T-cell (primary cell): Measurements from ENCODE around the gene SPEF1. TPM values are rescaled to one million over a fixed set of nuclear protein-coding genes. Genes with fewer than 3 reads are reported as not detected.

Experiments
- ATAC-seq, 4 experiments: fragments of 200-7000 bp in 3 of 4; fragments of 150-1000 bp in 1 of 4; cut with Tn5 transposase; replicated peaks in 1 of 4; 1 replicate in 3 of 4; 2 replicates in 1 of 4; pipeline ENCODE4 v1.10.0; 2021; ENCODE audit warnings: moderate library complexity in 3 of 4, mild to moderate bottlenecking in 2 of 4, moderate number of reproducible peaks in 1 of 4
- CTCF ChIA-PET, 2 donors: fragments of 300-600 bp; sonication (Branson Sonifier 250); formaldehyde crosslinking; loops; one replicate each; lab custom pipeline; 2022; ENCODE audit warnings: antibody characterized with exemption in 2 of 2; lab: Charles Lee
- POLR2A ChIA-PET, 2 donors: fragments of 300-600 bp; sonication (Branson Sonifier 250); formaldehyde crosslinking; loops; one replicate each; lab custom pipeline; 2022; ENCODE audit warnings: antibody characterized with exemption in 2 of 2; lab: Charles Lee
- DNase-seq, 35 experiments: peaks; one replicate each; pipeline versions ENCODE4 v3.0.0 to v3.0.0-alpha.2; 2013 to 2023
- H3K27ac ChIP-seq: one replicate; pipeline ENCODE4 v1.5.1; 2013; ENCODE audit warnings: low read length
- H3K27me3 ChIP-seq, 2 experiments: replicated peaks in 1 of 2; 1 replicate in 1 of 2; 2 replicates in 1 of 2; pipeline versions ENCODE4 v1.6.1 to v1.7.0; 2013; ENCODE audit warnings: low read length in 1 of 2, mixed read lengths in 1 of 2; ENCODE audit not compliant: control insufficient read depth in 2 of 2, insufficient read depth in 2 of 2; ENCODE audit errors: extremely low read depth in 1 of 2
- H3K36me3 ChIP-seq, 2 donors: 1 replicate in 1 of 2; 2 replicates in 1 of 2; pipeline versions ENCODE4 v1.6.1 to v1.7.0; 2013; ENCODE audit warnings: low read length in 1 of 2; ENCODE audit not compliant: control insufficient read depth in 2 of 2, insufficient read depth in 1 of 2; ENCODE audit errors: extremely low read depth in 1 of 2
- H3K4me1 ChIP-seq, 2 experiments: 1 replicate in 1 of 2; 2 replicates in 1 of 2; pipeline versions ENCODE4 v1.6.1 to v1.7.0; 2013; ENCODE audit warnings: low read length in 2 of 2, mixed read lengths in 1 of 2; ENCODE audit not compliant: insufficient read depth in 2 of 2, control insufficient read depth in 1 of 2; ENCODE audit errors: extremely low read depth in 1 of 2
- H3K4me3 ChIP-seq, 2 donors: 1 replicate in 1 of 2; 2 replicates in 1 of 2; pipeline versions ENCODE4 v1.5.1 to v1.7.0; 2013; ENCODE audit warnings: mild to moderate bottlenecking in 2 of 2, low read length in 1 of 2, moderate library complexity in 1 of 2; ENCODE audit not compliant: control insufficient read depth in 1 of 2; ENCODE audit errors: extremely low read depth in 1 of 2
- H3K9me3 ChIP-seq: 2 replicates; pipeline ENCODE4 v1.7.0; 2013
- H3K27ac Mint-ChIP-seq, 2 donors: one replicate each; pipeline ENCODE4 v1.8.0; 2020 to 2021; ENCODE audit warnings: mild to moderate bottlenecking in 2 of 2, mixed read lengths in 2 of 2
- H3K27me3 Mint-ChIP-seq, 2 donors: one replicate each; pipeline ENCODE4 v1.8.0; 2021 to 2022; ENCODE audit warnings: mixed read lengths in 2 of 2
- H3K36me3 Mint-ChIP-seq: one replicate; pipeline ENCODE4 v1.8.0; 2021; ENCODE audit warnings: mixed read lengths
- H3K4me1 Mint-ChIP-seq, 3 donors: one replicate each; pipeline ENCODE4 v1.8.0; 2020 to 2022; ENCODE audit warnings: mixed read lengths in 3 of 3, mild to moderate bottlenecking in 1 of 3
- H3K4me3 Mint-ChIP-seq, 3 donors: one replicate each; pipeline ENCODE4 v1.8.0; 2020 to 2022; ENCODE audit warnings: mild to moderate bottlenecking in 3 of 3, mixed read lengths in 3 of 3, moderate library complexity in 3 of 3
- H3K9me3 Mint-ChIP-seq, 3 donors: one replicate each; pipeline ENCODE4 v1.8.0; 2020 to 2022; ENCODE audit warnings: mixed read lengths in 3 of 3
- WGBS: methylation state at CpG from one replicate; pipeline ENCODE4 v1.1.5; 2013; ENCODE audit warnings: missing lambda C conversion rate; ENCODE audit not compliant: insufficient coverage; 5-methylcytosine and 5-hydroxymethylcytosine counted together
- total RNA-seq, 35 experiments: library from RNA in 6 of 35; stranded (reverse) in 6 of 35; fragments of 120-200 nt in 1 of 35; gene quantifications; one replicate each; pipeline versions ENCODE4 v1.2.1 to v1.2.4 and lab custom pipeline; 2013 to 2026

SPEF1 gene
- total RNA-seq, 5 donors from 2014 or later (not counting 1 experiment from before 2014, with no cell fraction given) = 0.16 TPM; not detected in 4

- WGBS = 5% methylated on average over 65 of the region's 70 CpGs
- POLR2A ChIA-PET = interaction anchor here in 1 of 2 donors (0.7 kb wide), 1 partner anchor 113 kb away, joined by 3 read pairs; no protein-coding TSS in a partner anchor
- ATAC-seq = peak; percentile 58 to 69 (median 66)
- peaks cover 28 to 40% (median 34%) of the 10 kb centered on the region in 3 donors for H3K4me1 Mint-ChIP-seq
- DNase-seq = peak in 8 of 35 experiments; percentile 14 to 50 (median 38)
- peaks cover 2 to 27% of the 10 kb centered on the region in 2 experiments for H3K27me3 ChIP-seq
- H3K27ac ChIP-seq = no peak overlapping the region
- H3K27me3 Mint-ChIP-seq = peaks cover 4 to 7% of the 10 kb centered on the region in 2 donors
- no peaks in the 10 kb centered on the region for H3K36me3 ChIP-seq
- CTCF ChIA-PET = interaction anchor here (0.6 to 1.5 kb wide), 4 partner anchors 10 to 99 kb away, joined by 3 to 6 read pairs (median 4); partner anchors contain the start of genes ADISSP (in 1 of the 2) and AP5S1 (in 1 of the 2)
- H3K4me3 ChIP-seq = peak overlapping the region; percentile 55 to 73
- no peaks in the 10 kb centered on the region for H3K9me3 Mint-ChIP-seq
- peaks cover 8 to 34% of the 10 kb centered on the region in 2 experiments for H3K4me1 ChIP-seq
- no peaks in the 10 kb centered on the region for H3K9me3 ChIP-seq
- no peak overlapping the region for H3K27ac Mint-ChIP-seq
- H3K36me3 Mint-ChIP-seq = no peaks in the 10 kb centered on the region
- H3K4me3 Mint-ChIP-seq = peak overlapping the region; percentile 75 to 79 (median 76)
Observed at GRCh38 chr20:3777716-3778629, 3.3 kb downstream of the SPEF1 start.

DNA sequence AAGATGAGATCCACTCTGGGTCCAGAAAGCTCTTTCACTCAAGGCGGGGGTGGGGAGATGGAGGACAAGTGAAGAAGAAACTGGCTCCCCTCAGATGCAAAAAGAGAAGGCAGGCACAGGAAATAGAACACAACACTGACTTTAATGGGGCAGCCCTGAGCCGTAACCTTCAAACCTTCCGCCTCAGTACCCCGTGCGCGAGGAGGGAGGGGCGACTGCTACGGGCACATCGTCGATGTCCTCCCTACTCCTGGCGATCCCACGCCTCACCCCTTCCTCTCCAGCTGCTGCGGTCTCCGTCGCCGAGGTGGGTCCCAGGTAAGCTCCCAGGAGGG is 3.9 kb downstream of the SPEF1 start:
- Histone ChIP-seq H3K4me1 (peaks cover 8 to 34% of the 10 kb centered on the region in 2 experiments), H3K36me3 (no peaks in the 10 kb centered on the region), H3K9me3 (no peaks in the 10 kb centered on the region), H3K27ac (no peak overlapping the region), H3K4me3 (peak overlapping the region; percentile 55 to 73), H3K27me3 (peaks cover 2 to 29% of the 10 kb centered on the region in 2 experiments)
- DNase-seq (peak in 2 of 35 experiments; percentile 13 to 38), ATAC-seq (peak; percentile 56 to 66 (median 62))
- Mint-ChIP-seq H3K27me3 (peaks cover 4 to 7% of the 10 kb centered on the region in 2 donors), H3K36me3 (no peaks in the 10 kb centered on the region), H3K4me1 (peaks cover 28 to 40% (median 30%) of the 10 kb centered on the region in 3 donors), H3K27ac (peak overlapping the region in 1 of 2 donors; percentile 2), H3K9me3 (no peaks in the 10 kb centered on the region), H3K4me3 (peak overlapping the region; percentile 75 to 79 (median 76))
- ChIA-PET CTCF (interaction anchor here in 1 of 2 donors (0.6 kb wide), 1 partner anchor 10 kb away, joined by 5 read pairs; no protein-coding TSS in a partner anchor), POLR2A (interaction anchor here in 1 of 2 donors (0.6 to 0.7 kb wide), 2 partner anchors 114 to 174 kb away, joined by 3 to 4 read pairs; no protein-coding TSS in a partner anchor)
- 4% methylated on average over 13 of the region's 16 CpGs for WGBS

- Mint-ChIP-seq H3K27me3 (peaks cover 4 to 7% of the 10 kb centered on the region in 2 donors), H3K9me3 (no peaks in the 10 kb centered on the region), H3K27ac (no peak overlapping the region), H3K4me3 (peak overlapping the region in 1 of 3 donors; percentile 79), H3K4me1 (peaks cover 13 to 25% (median 13%) of the 10 kb centered on the region in 3 donors), H3K36me3 (no peaks in the 10 kb centered on the region)
- WGBS = 93% methylated on average over 2 of the region's 4 CpGs
- POLR2A ChIA-PET = interaction anchor here in 1 of 2 donors (0.6 kb wide), 2 partner anchors 51 to 251 kb away, joined by 5 to 10 read pairs; no protein-coding TSS in a partner anchor
- ATAC-seq = no peak
- H3K4me3 ChIP-seq = no peak overlapping the region
- H3K27ac ChIP-seq = no peak overlapping the region
- H3K36me3 ChIP-seq = no peaks in the 10 kb centered on the region
- no peaks in the 10 kb centered on the region for H3K9me3 ChIP-seq
- CTCF ChIA-PET = interaction anchor here in 1 of 2 donors (1.2 kb wide), 1 partner anchor 10 kb away, joined by 3 read pairs; the partner anchor contains the start of gene CENPB
- H3K4me1 ChIP-seq = peaks cover 8 to 24% of the 10 kb centered on the region in 2 experiments
- DNase-seq = no peak
- H3K27me3 ChIP-seq = peaks cover 2 to 36% of the 10 kb centered on the region in 2 experiments
Observed at GRCh38 chr20:3775457-3776108, 5.7 kb downstream of the SPEF1 start.

DNA sequence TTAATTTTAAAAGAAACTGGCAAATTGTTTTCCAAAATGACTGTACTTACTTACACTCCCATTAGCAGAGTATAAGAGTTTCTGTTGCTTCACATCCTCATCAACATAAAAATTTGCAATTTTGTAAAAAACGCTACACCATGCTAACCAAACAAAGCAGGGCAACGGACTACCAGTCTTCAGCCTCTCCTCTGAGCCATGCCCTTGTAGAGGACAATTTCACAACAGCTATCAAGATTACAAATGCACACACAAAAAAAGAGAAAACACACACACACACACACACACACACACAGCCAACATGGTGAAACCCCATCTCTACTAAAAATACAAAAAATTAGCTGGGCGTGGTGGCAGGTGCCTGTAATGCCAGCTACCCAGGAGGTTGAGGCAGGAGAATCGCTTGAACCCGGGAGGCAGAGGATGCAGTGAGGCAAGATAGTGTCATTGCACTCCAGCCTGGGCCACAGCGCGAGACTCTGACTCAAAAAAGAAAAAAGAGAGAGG is 9.6 kb downstream of the SPEF1 start:
- H3K27me3 Mint-ChIP-seq = no peaks in the 10 kb centered on the region
- POLR2A ChIA-PET = no interaction called here

DNA sequence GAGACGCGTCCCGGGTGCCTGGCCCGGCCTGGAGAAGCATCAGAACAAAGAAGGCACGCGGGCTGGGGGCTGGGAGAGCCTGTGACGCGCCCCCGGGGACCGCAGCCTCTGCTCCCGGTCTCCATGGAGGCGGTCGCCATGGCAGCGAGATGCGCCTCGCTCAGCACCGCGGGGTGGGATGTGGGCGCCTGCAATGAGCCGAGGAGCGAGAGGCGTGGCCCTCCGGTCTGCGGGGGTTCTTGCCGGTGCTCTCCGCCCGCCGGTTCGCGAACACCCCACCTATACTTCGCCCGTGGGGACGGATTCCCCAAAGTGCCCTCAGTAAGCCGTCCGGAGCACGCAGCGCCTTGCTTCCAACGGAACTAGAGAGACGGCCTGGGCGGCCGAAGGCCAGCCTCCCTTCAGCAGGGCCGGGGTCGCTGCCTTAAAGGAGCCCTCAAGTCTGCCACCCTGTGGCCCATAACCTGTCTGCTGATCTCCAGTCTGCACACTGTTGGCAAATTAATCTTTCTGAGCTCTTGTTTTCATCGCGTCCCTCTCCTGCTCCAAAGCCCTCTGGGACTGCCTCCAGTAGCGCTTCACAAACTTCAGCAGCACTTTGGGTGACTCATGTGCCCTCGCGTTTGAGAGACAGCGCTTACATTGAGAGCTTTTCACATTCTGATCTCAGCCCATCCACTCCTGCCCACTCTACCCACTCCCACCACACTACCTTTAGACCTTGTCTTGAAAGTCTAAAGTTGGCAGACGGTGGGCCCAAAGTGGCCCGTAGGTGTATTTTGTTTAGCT is 12.7 kb downstream of the SPEF1 start:
- ATAC-seq (peak; percentile 64 to 76 (median 64)), DNase-seq (peak; percentile 52 to 93 (median 85))
- no peaks in the 10 kb centered on the region for H3K27me3 Mint-ChIP-seq
- under 1% methylated on average over 48 of the region's 51 CpGs for WGBS
- Histone ChIP-seq H3K4me3 (peak overlapping the region; percentile 69 to 97), H3K27ac (peak overlapping the region; percentile 100), H3K9me3 (no peaks in the 10 kb centered on the region), H3K27me3 (peaks cover 0 to 9% of the 10 kb centered on the region in 2 experiments), H3K36me3 (no peaks in the 10 kb centered on the region), H3K4me1 (peaks cover 10 to 33% of the 10 kb centered on the region in 2 experiments)
- peaks cover 19 to 29% (median 26%) of the 10 kb centered on the region in 3 donors for H3K4me1 Mint-ChIP-seq
- H3K36me3 Mint-ChIP-seq = no peaks in the 10 kb centered on the region
- ChIA-PET POLR2A (interaction anchor here in 1 of 2 donors (1.0 kb wide), 1 partner anchor 13 kb away, joined by 3 read pairs; no protein-coding TSS in a partner anchor), CTCF (interaction anchor here (0.5 to 2.8 kb wide), 15 partner anchors 10 to 317 kb away, joined by 3 to 13 read pairs (median 4); partner anchors contain the start of genes CDC25B (in 1 of the 2), CENPB (in 1 of the 2) and SPEF1 (in 1 of the 2))
- no peaks in the 10 kb centered on the region for H3K9me3 Mint-ChIP-seq
- H3K4me3 Mint-ChIP-seq = peak overlapping the region; percentile 82 to 88 (median 84)
- peak overlapping the region; percentile 94 to 95 for H3K27ac Mint-ChIP-seq

More for the DNA sequence above, 9.6 kb downstream of the SPEF1 start:
- no peak for DNase-seq
- 57% methylated on average over 1 of the region's 7 CpGs for WGBS
- H3K4me1 Mint-ChIP-seq = peaks cover 12 to 14% (median 13%) of the 10 kb centered on the region in 3 donors
- no peak overlapping the region for H3K4me3 Mint-ChIP-seq
- CTCF ChIA-PET = no interaction called here
- no peaks in the 10 kb centered on the region for H3K36me3 ChIP-seq
- H3K9me3 Mint-ChIP-seq = no peaks in the 10 kb centered on the region
- no peak overlapping the region for H3K27ac Mint-ChIP-seq
- no peak overlapping the region for H3K27ac ChIP-seq
- H3K4me1 ChIP-seq = peaks cover 9 to 24% of the 10 kb centered on the region in 2 experiments
- no peak overlapping the region for H3K4me3 ChIP-seq
- peaks cover 0 to 14% of the 10 kb centered on the region in 2 experiments for H3K27me3 ChIP-seq
- no peaks in the 10 kb centered on the region for H3K9me3 ChIP-seq
- ATAC-seq = no peak
- no peaks in the 10 kb centered on the region for H3K36me3 Mint-ChIP-seq
